DND-41 (cell line): Measurements from ENCODE around the gene POP7.
"Not testable (repeated sequence)": the region's sequence is repeated elsewhere in the genome, so short reads cannot be mapped to it uniquely, and the experiment has no call there.

ENCODE experiments used
- ATAC-seq: fragments of 200-7000 bp; cut with Tn5 transposase; 3 replicates; pipeline ENCODE4 v1.9.1; 2021; ENCODE audit warnings: low read depth; ENCODE audit not compliant: insufficient read depth
- DNase-seq: peaks from one replicate; pipeline ENCODE4 v3.0.0-alpha.2; 2020
- H2AFZ ChIP-seq: 2 replicates; pipeline ENCODE4 v1.6.0; 2012; ENCODE audit warnings: low read depth, low read length
- H3K27ac ChIP-seq: 2 replicates; pipeline ENCODE4 v1.5.1; 2012; ENCODE audit warnings: low read length, inconsistent platforms
- H3K27me3 ChIP-seq: fragments of 200-600 bp; sonication (generic); 2 replicates; pipeline ENCODE4 v1.6.0; 2012; ENCODE audit warnings: low read length, mild to moderate bottlenecking, inconsistent platforms; ENCODE audit not compliant: insufficient read depth, poor library complexity
- H3K36me3 ChIP-seq: 2 replicates; pipeline ENCODE4 v1.5.1; 2012; ENCODE audit warnings: low read length, inconsistent platforms; ENCODE audit not compliant: insufficient read depth
- H3K4me1 ChIP-seq: 2 replicates; pipeline ENCODE4 v1.5.1; 2012; ENCODE audit warnings: mild to moderate bottlenecking, low read length; ENCODE audit not compliant: insufficient read depth
- H3K4me2 ChIP-seq: 2 replicates; pipeline ENCODE4 v1.6.0; 2012; ENCODE audit warnings: mild to moderate bottlenecking, moderate library complexity, low read length, inconsistent platforms; ENCODE audit not compliant: insufficient read depth
- H3K4me3 ChIP-seq, 2 experiments: fragments of 200-600 bp in 1 of 2; shearing (Covaris generic) in 1 of 2; 2 replicates each; pipeline ENCODE4 v1.5.1; 2012 to 2016; ENCODE audit warnings: inconsistent platforms in 2 of 2, low read length in 2 of 2, mild to moderate bottlenecking in 2 of 2, low read depth in 1 of 2, moderate library complexity in 1 of 2
- H3K79me2 ChIP-seq: 2 replicates; pipeline ENCODE4 v1.6.0; 2012; ENCODE audit warnings: low read length, inconsistent platforms; ENCODE audit not compliant: insufficient read depth
- H3K9ac ChIP-seq: 2 replicates; pipeline ENCODE4 v1.6.0; 2012; ENCODE audit warnings: low read depth, mild to moderate bottlenecking, inconsistent platforms, low read length, moderate library complexity
- H3K9me3 ChIP-seq: 2 replicates; pipeline ENCODE4 v1.5.1; 2012; ENCODE audit warnings: low read length, moderate library complexity, mild to moderate bottlenecking, inconsistent platforms; ENCODE audit not compliant: insufficient read depth, severe bottlenecking
- H4K20me1 ChIP-seq: 2 replicates; pipeline ENCODE4 v1.6.0; 2012; ENCODE audit warnings: low read length; ENCODE audit not compliant: insufficient read depth
- CTCF ChIP-seq: IDR thresholded peaks from 2 replicates; pipeline ENCODE4 v1.5.1; 2012; ENCODE audit warnings: borderline replicate concordance, low read length, moderate library complexity, mild to moderate bottlenecking; ENCODE audit not compliant: poor library complexity, severe bottlenecking; ENCODE audit errors: extremely low read depth
- EZH2 ChIP-seq: IDR thresholded peaks from 3 replicates; pipeline ENCODE4 v1.6.1; 2012; ENCODE audit warnings: borderline replicate concordance, low read depth, mild to moderate bottlenecking, moderate library complexity, low read length, inconsistent platforms; ENCODE audit not compliant: severe bottlenecking

Gene POP7

GRCh38 chr7:100721505-100721812 is 15.5 kb downstream of the POP7 start:
- no peak for TF ChIP-seq EZH2
- no peak for TF ChIP-seq CTCF
- Histone ChIP-seq H4K20me1 (no peaks in the 10 kb centered on the region), H3K27ac (no peak overlapping the region), H3K36me3 (no peaks in the 10 kb centered on the region), H3K4me2 (no peak overlapping the region), H3K9ac (no peak overlapping the region), H3K4me3 (no peak overlapping the region), H3K4me1 (peaks cover 3% of the 10 kb centered on the region), H3K79me2 (no peaks in the 10 kb centered on the region), H2AFZ (no peak overlapping the region), H3K27me3 (peaks cover 24% of the 10 kb centered on the region), H3K9me3 (peaks cover 12% of the 10 kb centered on the region)
- DNase-seq (no peak), ATAC-seq (no peak)

- TF ChIP-seq CTCF (no peak), EZH2 (no peak)
- peaks cover 11% of the 10 kb centered on the region for H3K9me3 ChIP-seq
- DNase-seq (no peak), ATAC-seq (no peak)
- H3K27ac ChIP-seq: no peak overlapping the region
- H3K79me2 ChIP-seq: no peaks in the 10 kb centered on the region
- H3K27me3 ChIP-seq: peaks cover 26% of the 10 kb centered on the region
- no peak overlapping the region for H3K9ac ChIP-seq
- no peak overlapping the region for H3K4me3 ChIP-seq
- no peak overlapping the region for H2AFZ ChIP-seq
- no peaks in the 10 kb centered on the region for H4K20me1 ChIP-seq
- H3K4me2 ChIP-seq: no peak overlapping the region
- peaks cover 3% of the 10 kb centered on the region for H3K4me1 ChIP-seq
- H3K36me3 ChIP-seq: no peaks in the 10 kb centered on the region
Measured at GRCh38 chr7:100722480-100723212, 16.7 kb downstream of the POP7 start.

- Histone ChIP-seq H3K4me2 (no peak overlapping the region), H3K79me2 (no peaks in the 10 kb centered on the region), H3K27ac (no peak overlapping the region), H3K9me3 (peaks cover 3% of the 10 kb centered on the region), H2AFZ (no peak overlapping the region), H3K27me3 (peaks cover 26% of the 10 kb centered on the region), H3K36me3 (no peaks in the 10 kb centered on the region), H4K20me1 (no peaks in the 10 kb centered on the region), H3K4me1 (peaks cover 3% of the 10 kb centered on the region), H3K4me3 (no peak overlapping the region), H3K9ac (no peak overlapping the region)
- ATAC-seq (no peak), DNase-seq (no peak)
- no peak for TF ChIP-seq CTCF
- no peak for TF ChIP-seq EZH2
Measured at GRCh38 chr7:100723732-100724275, 17.9 kb downstream of the POP7 start.

- H4K20me1 ChIP-seq, H3K9ac ChIP-seq, H2AFZ ChIP-seq, H3K4me1 ChIP-seq, H3K4me3 ChIP-seq, H3K79me2 ChIP-seq, H3K4me2 ChIP-seq, DNase-seq, H3K36me3 ChIP-seq, H3K9me3 ChIP-seq, H3K27ac ChIP-seq, ATAC-seq: not testable (repeated sequence)
- H3K27me3 ChIP-seq: peaks cover 26% of the 10 kb centered on the region
Measured at GRCh38 chr7:100724364-100724763, 18.4 kb downstream of the POP7 start.
